Limb (tissue), 2 donors: ENCODE results near the gene KLF5.

ENCODE experiments used
- DNase-seq, 2 donors: peaks; one replicate each; pipeline ENCODE4 v3.0.0-alpha.2; 2016; ENCODE audit errors: extremely low spot score in 2 of 2

KLF5 gene

GRCh38 chr13:73059460-73060250 lies 850 bp downstream of the KLF5 start:
- DNase-seq, result peak; percentile 15 to 78

- peak; percentile 60 to 71 for DNase-seq
These were observed 1.7 kb downstream of the KLF5 start for GRCh38 chr13:73060251-73061160.

GRCh38 chr13:73061473-73061872 lies 2.7 kb downstream of the KLF5 start:
- DNase-seq, result no peak

GRCh38 chr13:73061876-73062275 lies 3.1 kb downstream of the KLF5 start:
- no peak for DNase-seq

GRCh38 chr13:73062468-73062867 lies 3.7 kb downstream of the KLF5 start:
- DNase-seq, result no peak

- DNase-seq, result no peak
These were observed 4.4 kb downstream of the KLF5 start for GRCh38 chr13:73063166-73063565.

GRCh38 chr13:73065036-73065435 lies 6.2 kb downstream of the KLF5 start:
- DNase-seq, result peak in 1 of 2 donors; percentile 18

GRCh38 chr13:73065665-73066340 lies 7.0 kb downstream of the KLF5 start:
- DNase-seq, result no peak

- DNase-seq, result no peak
These were observed 10.5 kb downstream of the KLF5 start for GRCh38 chr13:73069206-73069805.

GRCh38 chr13:73070451-73071098 lies 11.8 kb downstream of the KLF5 start:
- no peak for DNase-seq

- DNase-seq, result no peak
These were observed 13.6 kb downstream of the KLF5 start for GRCh38 chr13:73072239-73072900.

GRCh38 chr13:73073050-73073449 lies 14.2 kb downstream of the KLF5 start:
- peak in 1 of 2 donors; percentile 55 for DNase-seq

- no peak for DNase-seq
These were observed 15.2 kb downstream of the KLF5 start for GRCh38 chr13:73074014-73074413.

- no peak for DNase-seq
These were observed 16.1 kb downstream of the KLF5 start for GRCh38 chr13:73074926-73075325.

GRCh38 chr13:73075546-73075945 lies 16.7 kb downstream of the KLF5 start:
- DNase-seq, result no peak

GRCh38 chr13:73075954-73076353 lies 17.1 kb downstream of the KLF5 start:
- no peak for DNase-seq

- DNase-seq, result no peak
These were observed 19.1 kb downstream of the KLF5 start for GRCh38 chr13:73077865-73078264.

- no peak for DNase-seq
These were observed 20.6 kb downstream of the KLF5 start for GRCh38 chr13:73079359-73079758.

GRCh38 chr13:73081256-73081915 lies 22.6 kb downstream of the KLF5 start:
- no peak for DNase-seq

- DNase-seq, result no peak
These were observed 23.7 kb downstream of the KLF5 start for GRCh38 chr13:73082471-73082870.
